ENCODE results near the gene UTS2R.

- TF ChIP-seq POLR2A (IDR thresholded peaks at IDR 0.05; ENCODE audit: low read length) (no peak), GATA1 (IDR thresholded peaks at IDR 0.05; ENCODE audit: low read depth, low read length) (no peak)
Measured at GRCh38 chr17:82390860-82391435, 19.4 kb downstream of the UTS2R start.

All from erythroblast (primary cell).